ENCODE results near the gene LMO2. TPM values are rescaled to one million over a fixed set of nuclear protein-coding genes. Genes with fewer than 3 reads are reported as not detected.

LMO2 gene
- total and polyA plus RNA-seq, 2 of the 13 experiments (the other 11 are each of a cell fraction or from before 2014, with no cell fraction given), result not detected

- no peak for FAIRE-seq
- WGBS (ENCODE audit: low lambda C conversion rate), result 20% methylated on average over 3 of the region's 3 CpGs
- Histone ChIP-seq H3K36me3 (replicated peaks in 1 of 2; ENCODE audit: control insufficient read depth in 1 of 2, insufficient read depth in 2 of 2, low read length in 2 of 2) (no peaks in the 10 kb centered on the region), H4K20me1 (ENCODE audit: insufficient read depth, low read length) (no peaks in the 10 kb centered on the region), H3K27me3 (ENCODE audit: control insufficient read depth in 1 of 2, insufficient read depth in 2 of 2, low read length in 2 of 2) (peaks cover 0 to 22% of the 10 kb centered on the region in 2 experiments; a peak in 3 of 5 replicates), H3K4me3 (replicated peaks in 1 of 3; ENCODE audit: insufficient read depth in 1 of 3, low read depth in 2 of 3, low read length in 3 of 3) (no peak overlapping the region), H3K79me2 (ENCODE audit: insufficient read depth, low read length) (no peaks in the 10 kb centered on the region), H2AFZ (ENCODE audit: low read length) (no peak overlapping the region), H3K9ac (ENCODE audit: insufficient read depth, low read depth, low read length) (no peak overlapping the region), H3K4me2 (ENCODE audit: low read depth, low read length) (no peak overlapping the region), H3K4me1 (ENCODE audit: insufficient read depth, low read length) (no peaks in the 10 kb centered on the region), H3K9me3 (ENCODE audit: low read length) (no peaks in the 10 kb centered on the region), H3K27ac (ENCODE audit: extremely low read length, insufficient read depth, low read length) (no peak overlapping the region)
- in situ Hi-C loops (cut with HindIII; ENCODE audit: extremely low pct_ligation_motif_present, low pct_unique_long_range_greater_than_20kb), result no loop called here
- no peak; the same call in 2 of the 3 replicates for ATAC-seq
- TF ChIP-seq SPEN (CRISPR knock-in tag; IDR thresholded peaks at IDR 0.05; ENCODE audit: low read depth) (no peak), CREB1 (IDR thresholded peaks at IDR 0.05) (no peak), CREB1 (CRISPR knock-in tag; IDR thresholded peaks at IDR 0.05) (no peak), ATAD3A (CRISPR knock-in tag; IDR thresholded peaks at IDR 0.05) (no peak), KLF6 (CRISPR knock-in tag; IDR thresholded peaks at IDR 0.05) (no peak), RBFOX2 (IDR thresholded peaks at IDR 0.05; ENCODE audit: low read depth, low read length) (no peak), SMARCE1 (IDR thresholded peaks at IDR 0.05; ENCODE audit: borderline replicate concordance) (no peak), NFIB (CRISPR knock-in tag; IDR thresholded peaks at IDR 0.05; ENCODE audit: borderline replicate concordance) (no peak), TOE1 (CRISPR knock-in tag; IDR thresholded peaks at IDR 0.05) (no peak), SP140L (CRISPR knock-in tag; IDR thresholded peaks at IDR 0.05; ENCODE audit: borderline replicate concordance) (no peak), ZBTB42 (CRISPR knock-in tag; IDR thresholded peaks at IDR 0.05) (no peak), ZNF496 (CRISPR knock-in tag; IDR thresholded peaks at IDR 0.05; ENCODE audit: insufficient replicate concordance) (no peak), MATR3 (CRISPR knock-in tag; IDR thresholded peaks at IDR 0.05) (no peak), NFIC (IDR thresholded peaks at IDR 0.05; ENCODE audit: low read length) (no peak), HDAC6 (IDR thresholded peaks at IDR 0.05; ENCODE audit: low read depth, low read length) (no peak), SMC3 (IDR thresholded peaks at IDR 0.05; ENCODE audit: low read length) (no peak), ZBTB8A (CRISPR knock-in tag; IDR thresholded peaks at IDR 0.05; ENCODE audit: borderline replicate concordance, low read depth) (no peak), ZNF703 (CRISPR knock-in tag; IDR thresholded peaks at IDR 0.05; ENCODE audit: borderline replicate concordance) (no peak)
- TF ChIP-seq, protein P1, sequence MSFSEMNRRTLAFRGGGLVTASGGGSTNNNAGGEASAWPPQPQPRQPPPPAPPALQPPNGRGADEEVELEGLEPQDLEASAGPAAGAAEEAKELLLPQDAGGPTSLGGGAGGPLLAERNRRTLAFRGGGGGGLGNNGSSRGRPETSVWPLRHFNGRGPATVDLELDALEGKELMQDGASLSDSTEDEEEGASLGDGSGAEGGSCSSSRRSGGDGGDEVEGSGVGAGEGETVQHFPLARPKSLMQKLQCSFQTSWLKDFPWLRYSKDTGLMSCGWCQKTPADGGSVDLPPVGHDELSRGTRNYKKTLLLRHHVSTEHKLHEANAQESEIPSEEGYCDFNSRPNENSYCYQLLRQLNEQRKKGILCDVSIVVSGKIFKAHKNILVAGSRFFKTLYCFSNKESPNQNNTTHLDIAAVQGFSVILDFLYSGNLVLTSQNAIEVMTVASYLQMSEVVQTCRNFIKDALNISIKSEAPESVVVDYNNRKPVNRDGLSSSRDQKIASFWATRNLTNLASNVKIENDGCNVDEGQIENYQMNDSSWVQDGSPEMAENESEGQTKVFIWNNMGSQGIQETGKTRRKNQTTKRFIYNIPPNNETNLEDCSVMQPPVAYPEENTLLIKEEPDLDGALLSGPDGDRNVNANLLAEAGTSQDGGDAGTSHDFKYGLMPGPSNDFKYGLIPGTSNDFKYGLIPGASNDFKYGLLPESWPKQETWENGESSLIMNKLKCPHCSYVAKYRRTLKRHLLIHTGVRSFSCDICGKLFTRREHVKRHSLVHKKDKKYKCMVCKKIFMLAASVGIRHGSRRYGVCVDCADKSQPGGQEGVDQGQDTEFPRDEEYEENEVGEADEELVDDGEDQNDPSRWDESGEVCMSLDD (CRISPR knock-in tag; IDR thresholded peaks at IDR 0.05; ENCODE audit: borderline replicate concordance), result no peak
- intact Hi-C loops (cut with micrococcal nuclease; ENCODE audit: unreplicated experiment), result no loop called here
- BruUV-seq (replicated peaks), result no TSS peak
- ChIA-PET POLR2A (no interaction called here), CTCF (ENCODE audit: low intra/inter-chr PET ratio, low total read pairs) (no interaction called here)
- no peak for DNase-seq (ENCODE audit: low spot score)
These were observed 42.6 kb upstream of the LMO2 start for GRCh38 chr11:33934450-33934849.
